Fibroblast of mammary gland (primary cell): ENCODE data around the gene FADS6.
A peak's percentile ranks its signal among the peaks of the same experiment; 100 is the strongest.
"Not testable (repeated sequence)": the region's sequence is repeated elsewhere in the genome, so short reads cannot be mapped to it uniquely, and the experiment has no call there.

ENCODE experiments used
- DNase-seq: peaks from one replicate; pipeline ENCODE4 v3.0.0-alpha.2; 2010; ENCODE audit warnings: low read depth
- H3K4me3 ChIP-seq: 2 replicates; pipeline ENCODE4 v1.5.1; 2011; ENCODE audit warnings: low read depth, mild to moderate bottlenecking, low read length, moderate library complexity; ENCODE audit not compliant: control insufficient read depth
- TF ChIP-seq, protein P1 (sequence below): conservative IDR thresholded peaks from 2 replicates; pipeline ENCODE4 v1.5.1; 2011; ENCODE audit warnings: low read depth, low read length, inconsistent platforms; ENCODE audit not compliant: control insufficient read depth, insufficient read depth

The FADS6 gene

DNA sequence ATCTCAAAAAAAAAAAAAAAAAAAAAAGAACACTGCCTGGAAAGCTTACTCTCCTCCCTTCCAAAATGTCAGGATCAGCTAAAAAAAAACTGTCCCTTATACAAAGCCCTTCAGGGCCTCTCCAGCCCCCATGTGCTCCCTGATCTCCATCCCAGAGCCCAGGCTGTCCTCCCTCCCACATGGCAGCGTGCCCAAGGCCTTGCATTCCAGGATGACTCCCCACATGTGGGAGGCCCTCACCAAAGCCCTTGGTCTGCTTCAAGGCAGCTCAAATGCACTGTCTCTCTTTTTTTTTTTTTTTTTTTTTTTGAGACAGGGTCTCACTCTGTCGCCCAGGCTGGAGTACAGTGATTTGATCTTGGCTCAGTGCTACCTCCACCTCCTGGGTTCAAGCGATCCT lies 22.9 kb downstream of the FADS6 start:
- TF ChIP-seq, protein P1, sequence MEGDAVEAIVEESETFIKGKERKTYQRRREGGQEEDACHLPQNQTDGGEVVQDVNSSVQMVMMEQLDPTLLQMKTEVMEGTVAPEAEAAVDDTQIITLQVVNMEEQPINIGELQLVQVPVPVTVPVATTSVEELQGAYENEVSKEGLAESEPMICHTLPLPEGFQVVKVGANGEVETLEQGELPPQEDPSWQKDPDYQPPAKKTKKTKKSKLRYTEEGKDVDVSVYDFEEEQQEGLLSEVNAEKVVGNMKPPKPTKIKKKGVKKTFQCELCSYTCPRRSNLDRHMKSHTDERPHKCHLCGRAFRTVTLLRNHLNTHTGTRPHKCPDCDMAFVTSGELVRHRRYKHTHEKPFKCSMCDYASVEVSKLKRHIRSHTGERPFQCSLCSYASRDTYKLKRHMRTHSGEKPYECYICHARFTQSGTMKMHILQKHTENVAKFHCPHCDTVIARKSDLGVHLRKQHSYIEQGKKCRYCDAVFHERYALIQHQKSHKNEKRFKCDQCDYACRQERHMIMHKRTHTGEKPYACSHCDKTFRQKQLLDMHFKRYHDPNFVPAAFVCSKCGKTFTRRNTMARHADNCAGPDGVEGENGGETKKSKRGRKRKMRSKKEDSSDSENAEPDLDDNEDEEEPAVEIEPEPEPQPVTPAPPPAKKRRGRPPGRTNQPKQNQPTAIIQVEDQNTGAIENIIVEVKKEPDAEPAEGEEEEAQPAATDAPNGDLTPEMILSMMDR: no peak
- peak; percentile 74 for DNase-seq
- no peak overlapping the region for H3K4me3 ChIP-seq

DNA sequence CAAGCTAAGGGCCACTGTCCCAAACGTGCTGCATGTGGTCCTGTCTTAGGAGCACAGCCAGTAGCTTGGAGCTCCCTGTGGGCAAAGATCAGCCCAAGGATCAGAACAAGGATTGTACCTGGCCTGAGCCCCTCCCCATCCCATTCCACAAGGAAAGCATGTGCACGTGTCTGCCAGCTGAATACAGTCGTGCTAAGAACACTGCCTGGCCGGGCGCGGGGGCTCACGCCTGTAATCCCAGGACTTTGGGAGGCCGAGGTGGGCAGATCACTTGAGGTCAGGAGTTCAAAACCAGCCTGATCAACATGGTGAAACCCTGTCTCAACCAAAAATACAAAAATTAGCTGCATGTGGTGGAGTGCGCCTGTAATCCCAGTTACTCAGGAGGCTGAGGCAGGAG lies 23.4 kb downstream of the FADS6 start:
- not testable (repeated sequence) for H3K4me3 ChIP-seq, DNase-seq

- TF ChIP-seq, protein P1: no peak
- H3K4me3 ChIP-seq: no peak overlapping the region
- no peak for DNase-seq
Observed at GRCh38 chr17:74868908-74869255, 24.6 kb downstream of the FADS6 start.

DNA sequence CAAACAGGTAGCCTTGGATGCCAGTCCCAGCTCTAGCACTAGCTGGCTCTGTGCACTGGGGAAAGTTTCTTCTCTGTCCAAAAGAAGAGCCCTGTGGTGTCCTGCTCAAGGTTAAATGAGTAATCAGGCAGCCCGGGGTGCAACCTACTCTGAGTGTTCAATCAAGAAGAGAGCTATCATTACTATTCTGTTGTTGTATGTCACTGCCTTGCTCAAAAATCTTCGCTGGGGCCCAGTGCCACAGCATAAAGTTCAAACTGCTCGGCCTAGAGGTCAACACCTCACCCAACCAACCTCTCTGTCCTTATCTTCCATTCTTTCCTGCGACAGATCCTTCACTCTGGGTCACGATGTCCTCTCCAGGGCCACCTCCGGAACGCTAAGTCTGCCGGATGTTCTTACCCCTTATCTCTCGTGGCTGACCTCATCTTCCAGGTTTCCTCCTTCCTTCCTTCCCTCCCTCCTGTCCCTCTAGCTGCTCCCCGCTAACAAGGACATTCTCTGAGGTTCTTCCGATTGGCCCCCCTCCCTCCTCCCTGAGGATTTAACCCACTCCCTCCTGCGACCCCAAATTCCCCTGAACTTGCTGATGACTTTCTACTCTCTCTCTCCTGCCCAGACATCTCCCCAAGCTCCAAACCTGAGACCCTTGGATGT lies 25.1 kb downstream of the FADS6 start:
- DNase-seq: no peak

GRCh38 chr17:74866198-74866835 lies 27.1 kb downstream of the FADS6 start:
- DNase-seq: no peak
- TF ChIP-seq, protein P1: no peak
- no peak overlapping the region for H3K4me3 ChIP-seq

More for the DNA sequence above, 25.1 kb downstream of the FADS6 start:
- H3K4me3 ChIP-seq: no peak overlapping the region
- TF ChIP-seq, protein P1: no peak

GRCh38 chr17:74865504-74866197 lies 27.8 kb downstream of the FADS6 start:
- no peak overlapping the region for H3K4me3 ChIP-seq
- TF ChIP-seq, protein P1: no peak
- no peak for DNase-seq

GRCh38 chr17:74864866-74865395 lies 28.5 kb downstream of the FADS6 start:
- TF ChIP-seq, protein P1: peak; percentile 95
- H3K4me3 ChIP-seq: no peak overlapping the region

More at GRCh38 chr17:74864866-74865395, 28.5 kb downstream of the FADS6 start:
- DNase-seq: peak; percentile 61
